Measurements from ENCODE around the gene TSC22D2. TPM values are rescaled to one million over a fixed set of nuclear protein-coding genes. Genes with fewer than 3 reads are reported as not detected.

Gene TSC22D2
- polyA plus RNA-seq, 6 donors from 2014 or later, result 11.0 to 16.4 (median 14.0) TPM

GRCh38 chr3:150451329-150452048 is 43.4 kb downstream of the TSC22D2 start:
- Mint-ChIP-seq H3K4me3 (no peak overlapping the region), H3K36me3 (no peaks in the 10 kb centered on the region), H3K4me1 (peaks cover 18 to 42% (median 25%) of the 10 kb centered on the region in 3 donors), H3K27ac (peak overlapping the region in 3 of 6 donors; percentile 44 to 78 (median 64)), H3K27me3 (no peaks in the 10 kb centered on the region), H3K9me3 (no peaks in the 10 kb centered on the region)
- no peak for DNase-seq
- no peak for ATAC-seq (ENCODE audit: low read depth in 2 of 2)

DNA sequence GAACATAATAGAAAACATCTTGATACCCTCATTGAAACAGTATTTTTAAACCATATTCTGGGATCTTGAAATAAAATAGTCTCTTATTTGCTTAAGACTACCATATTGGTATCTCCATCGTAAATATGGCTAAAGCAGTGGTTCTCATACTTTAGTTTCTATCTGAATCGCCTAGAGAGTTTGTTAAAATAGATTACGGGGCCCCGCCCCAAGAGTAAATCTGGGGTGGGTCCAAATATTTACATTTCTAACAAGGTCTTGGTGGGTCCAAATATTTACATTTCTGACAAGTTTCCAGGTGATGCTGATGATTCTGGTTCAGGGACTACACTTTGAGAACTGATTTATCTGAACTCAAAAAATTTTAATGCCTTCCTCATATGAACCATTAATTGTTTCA is 45.3 kb downstream of the TSC22D2 start:
- ATAC-seq (ENCODE audit: low read depth in 2 of 2), result no peak
- no peak for DNase-seq
- Mint-ChIP-seq H3K36me3 (peaks cover 0 to under 1% of the 10 kb centered on the region in 2 donors), H3K4me1 (peaks cover 9 to 26% (median 12%) of the 10 kb centered on the region in 3 donors), H3K9me3 (no peaks in the 10 kb centered on the region), H3K4me3 (no peak overlapping the region), H3K27me3 (no peaks in the 10 kb centered on the region), H3K27ac (peak overlapping the region in 2 of 6 donors; percentile 39 to 60)

DNA sequence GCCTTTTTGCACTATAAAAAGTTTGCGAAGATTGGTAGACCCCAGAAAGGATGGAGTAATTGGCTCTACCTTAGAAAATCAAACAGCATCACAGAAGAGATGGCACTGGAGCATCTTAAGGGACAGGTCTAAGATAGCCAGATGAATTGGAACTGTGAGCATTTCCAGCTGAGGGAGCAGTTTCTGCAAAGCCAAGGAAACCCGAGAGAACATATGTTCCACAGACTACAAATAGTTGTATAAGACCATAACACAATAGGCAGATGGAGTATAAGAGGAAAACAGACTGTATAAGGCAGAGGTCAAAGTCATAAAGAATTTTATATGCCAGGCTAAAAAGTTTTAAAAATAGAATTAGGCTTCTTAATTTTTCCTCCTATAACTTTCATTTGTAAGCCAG is 46.0 kb downstream of the TSC22D2 start:
- Mint-ChIP-seq H3K9me3 (no peaks in the 10 kb centered on the region), H3K4me3 (no peak overlapping the region), H3K27me3 (no peaks in the 10 kb centered on the region), H3K36me3 (peaks cover 0 to 5% of the 10 kb centered on the region in 2 donors), H3K4me1 (peaks cover 7 to 23% (median 12%) of the 10 kb centered on the region in 3 donors), H3K27ac (peak overlapping the region in 3 of 6 donors; percentile 18 to 76 (median 21))
- DNase-seq (no peak), ATAC-seq (ENCODE audit: low read depth in 2 of 2) (no peak)

GRCh38 chr3:150454622-150455021 is 46.5 kb downstream of the TSC22D2 start:
- Mint-ChIP-seq H3K9me3 (no peaks in the 10 kb centered on the region), H3K27ac (no peak overlapping the region), H3K4me3 (no peak overlapping the region), H3K4me1 (peaks cover 4 to 18% (median 7%) of the 10 kb centered on the region in 3 donors), H3K27me3 (no peaks in the 10 kb centered on the region), H3K36me3 (peaks cover 0 to 5% of the 10 kb centered on the region in 2 donors)
- ATAC-seq (ENCODE audit: low read depth in 2 of 2) (no peak), DNase-seq (no peak)

GRCh38 chr3:150455341-150455740 is 47.2 kb downstream of the TSC22D2 start:
- ATAC-seq (ENCODE audit: low read depth in 2 of 2) (no peak), DNase-seq (no peak)
- Mint-ChIP-seq H3K36me3 (peaks cover 0 to 5% of the 10 kb centered on the region in 2 donors), H3K4me1 (peaks cover 4 to 18% (median 7%) of the 10 kb centered on the region in 3 donors), H3K9me3 (no peaks in the 10 kb centered on the region), H3K4me3 (no peak overlapping the region), H3K27me3 (no peaks in the 10 kb centered on the region), H3K27ac (peak overlapping the region in 1 of 6 donors; percentile 23)

GRCh38 chr3:150458001-150458400 is 49.9 kb downstream of the TSC22D2 start:
- H3K36me3 Mint-ChIP-seq, result peaks cover 0 to 5% of the 10 kb centered on the region in 2 donors
- no peaks in the 10 kb centered on the region for H3K27me3 Mint-ChIP-seq
- H3K27ac Mint-ChIP-seq, result peak overlapping the region in 1 of 6 donors; percentile 33
- no peaks in the 10 kb centered on the region for H3K9me3 Mint-ChIP-seq
- no peak overlapping the region for H3K4me3 Mint-ChIP-seq
- H3K4me1 Mint-ChIP-seq, result peaks cover 0 to 7% (median 3%) of the 10 kb centered on the region in 3 donors
- ATAC-seq (ENCODE audit: low read depth in 2 of 2) (no peak), DNase-seq (no peak)

- no peaks in the 10 kb centered on the region for H3K27me3 Mint-ChIP-seq
- no peak overlapping the region for H3K27ac Mint-ChIP-seq
- DNase-seq, result no peak
- peaks cover 0 to 5% of the 10 kb centered on the region in 2 donors for H3K36me3 Mint-ChIP-seq
- H3K4me3 Mint-ChIP-seq, result no peak overlapping the region
- no peaks in the 10 kb centered on the region for H3K9me3 Mint-ChIP-seq
- H3K4me1 Mint-ChIP-seq, result no peaks in the 10 kb centered on the region
- ATAC-seq (ENCODE audit: low read depth in 2 of 2), result no peak
These were observed 52.4 kb downstream of the TSC22D2 start for GRCh38 chr3:150460484-150460883.

- Mint-ChIP-seq H3K36me3 (peaks cover 0 to 6% of the 10 kb centered on the region in 2 donors), H3K27ac (peak overlapping the region in 1 of 6 donors; percentile 82)
These were observed 53.3 kb downstream of the TSC22D2 start for GRCh38 chr3:150461399-150461798.

DNA sequence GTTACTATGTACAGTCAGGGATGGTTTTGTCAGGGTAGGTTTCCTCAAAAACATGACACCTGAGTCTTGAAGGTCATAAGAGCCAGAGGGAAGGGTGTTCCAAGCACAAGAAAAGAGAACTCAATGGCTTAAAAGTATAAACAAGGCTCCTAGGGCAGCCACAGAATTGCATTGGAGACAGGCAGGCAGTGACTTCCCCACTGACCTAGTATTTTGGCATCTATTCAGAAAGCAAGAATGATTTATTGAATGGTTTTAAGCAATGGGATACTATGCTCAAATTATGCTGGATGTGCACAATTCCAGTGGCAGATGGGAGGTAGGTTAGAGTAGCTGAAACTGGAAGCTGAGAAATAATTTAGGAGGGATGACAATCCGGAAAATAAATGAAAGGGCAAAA is 54.0 kb downstream of the TSC22D2 start:
- Mint-ChIP-seq H3K27me3 (no peaks in the 10 kb centered on the region), H3K36me3 (peaks cover 0 to 8% of the 10 kb centered on the region in 2 donors), H3K4me3 (no peak overlapping the region), H3K9me3 (no peaks in the 10 kb centered on the region), H3K27ac (peak overlapping the region in 2 of 6 donors; percentile 17 to 65), H3K4me1 (no peaks in the 10 kb centered on the region)
- DNase-seq (no peak), ATAC-seq (ENCODE audit: low read depth in 2 of 2) (no peak)

More at GRCh38 chr3:150461399-150461798, 53.3 kb downstream of the TSC22D2 start:
- Mint-ChIP-seq H3K4me3 (no peak overlapping the region), H3K4me1 (no peaks in the 10 kb centered on the region), H3K9me3 (no peaks in the 10 kb centered on the region), H3K27me3 (no peaks in the 10 kb centered on the region)
- no peak for ATAC-seq (ENCODE audit: low read depth in 2 of 2)
- DNase-seq, result no peak

DNA sequence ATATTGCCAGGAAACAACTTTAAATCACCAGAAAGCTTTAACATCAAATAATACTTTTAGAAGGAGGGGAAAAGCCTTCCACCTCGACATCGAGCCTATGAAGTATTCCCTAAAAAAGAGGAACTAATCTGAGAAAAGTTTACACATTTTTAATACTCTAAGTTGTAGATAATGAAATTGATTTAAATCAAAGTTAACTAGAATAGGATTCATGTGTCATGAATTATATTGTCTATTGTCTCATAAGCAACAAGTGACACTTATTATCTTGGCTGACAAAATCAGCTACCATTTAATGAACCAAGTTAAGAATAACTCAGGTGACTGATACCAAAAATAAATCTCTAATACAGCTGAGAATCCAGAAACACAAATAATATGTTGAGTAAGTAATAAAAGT is 56.6 kb downstream of the TSC22D2 start:
- no peaks in the 10 kb centered on the region for H3K27me3 Mint-ChIP-seq
- H3K4me3 Mint-ChIP-seq, result no peak overlapping the region
- no peaks in the 10 kb centered on the region for H3K4me1 Mint-ChIP-seq
- no peak overlapping the region for H3K27ac Mint-ChIP-seq
- DNase-seq, result no peak
- H3K9me3 Mint-ChIP-seq, result no peaks in the 10 kb centered on the region
- ATAC-seq (ENCODE audit: low read depth in 2 of 2), result no peak
- H3K36me3 Mint-ChIP-seq, result peaks cover 0 to 5% of the 10 kb centered on the region in 2 donors

DNA sequence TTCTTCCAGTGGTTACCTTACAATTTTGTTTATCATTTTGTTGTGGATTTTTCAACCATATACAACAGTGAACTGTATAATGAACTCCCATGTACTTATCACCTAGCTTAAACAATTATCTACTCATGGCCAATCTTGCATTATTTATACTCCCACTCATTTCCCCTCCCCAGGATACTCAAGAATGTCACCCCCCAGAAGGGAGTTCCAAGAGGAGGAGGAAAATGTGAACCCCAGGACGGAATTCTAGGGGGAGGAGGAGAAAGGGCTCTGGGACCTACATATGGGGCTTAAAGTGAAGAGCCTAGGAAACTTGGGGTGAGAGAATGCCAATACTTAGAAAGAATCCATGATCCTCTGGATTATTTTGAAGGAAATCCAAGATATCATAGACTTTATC is 59.3 kb downstream of the TSC22D2 start:
- no peaks in the 10 kb centered on the region for H3K9me3 Mint-ChIP-seq
- no peak overlapping the region for H3K4me3 Mint-ChIP-seq
- DNase-seq (no peak), ATAC-seq (ENCODE audit: low read depth in 2 of 2) (no peak)
- no peaks in the 10 kb centered on the region for H3K27me3 Mint-ChIP-seq
- peaks cover 0 to 7% of the 10 kb centered on the region in 2 donors for H3K36me3 Mint-ChIP-seq
- H3K4me1 Mint-ChIP-seq, result no peaks in the 10 kb centered on the region
- no peak overlapping the region for H3K27ac Mint-ChIP-seq

- Mint-ChIP-seq H3K9me3 (peaks cover 0 to 4% (median 0%) of the 10 kb centered on the region in 7 donors), H3K4me1 (no peaks in the 10 kb centered on the region), H3K36me3 (peaks cover 0 to 12% of the 10 kb centered on the region in 2 donors), H3K27me3 (no peaks in the 10 kb centered on the region), H3K27ac (no peak overlapping the region), H3K4me3 (no peak overlapping the region)
- no peak for ATAC-seq (ENCODE audit: low read depth in 2 of 2)
- DNase-seq, result no peak
These were observed 61.2 kb downstream of the TSC22D2 start for GRCh38 chr3:150469031-150469930.

DNA sequence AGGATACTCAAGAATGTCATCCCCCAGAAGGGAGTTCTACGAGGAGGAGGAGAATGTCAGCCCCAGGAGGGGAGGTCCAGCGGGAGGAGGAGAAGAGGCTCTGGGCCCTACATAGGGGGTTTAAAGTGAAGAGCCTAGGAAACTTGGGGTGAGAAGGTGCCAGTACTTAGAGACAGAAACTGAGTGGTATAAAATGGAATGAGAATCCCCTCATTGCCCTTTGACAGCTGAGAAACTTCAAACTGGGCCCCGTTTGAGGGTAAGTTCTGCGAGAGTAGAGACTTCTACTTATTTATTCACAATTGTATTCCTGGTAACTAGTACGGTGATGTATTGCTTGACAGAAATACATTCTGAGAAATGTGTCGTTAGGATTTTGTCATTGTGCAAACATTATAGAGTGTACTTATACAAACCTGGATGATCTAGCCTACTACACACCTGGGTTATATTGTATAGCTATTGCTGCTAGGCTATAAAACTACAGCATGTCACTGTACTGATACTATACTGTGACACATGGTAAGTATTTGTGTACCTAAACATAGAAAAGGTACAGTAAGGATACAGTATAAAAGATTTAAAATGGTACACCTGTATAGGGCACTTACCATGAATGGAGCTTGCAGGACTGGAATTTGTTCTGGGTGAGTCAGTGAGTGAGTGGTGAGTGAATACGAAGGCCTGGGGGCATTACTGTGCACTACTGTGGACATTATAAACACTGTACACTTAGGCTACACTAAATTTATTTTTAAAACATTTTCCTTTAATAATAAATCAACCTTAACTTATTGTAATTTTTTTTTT is 62.0 kb downstream of the TSC22D2 start:
- no peaks in the 10 kb centered on the region for H3K27me3 Mint-ChIP-seq
- H3K4me3 Mint-ChIP-seq, result no peak overlapping the region
- DNase-seq (no peak), ATAC-seq (ENCODE audit: low read depth in 2 of 2) (no peak)
- peaks cover 0 to 4% (median 0%) of the 10 kb centered on the region in 7 donors for H3K9me3 Mint-ChIP-seq
- H3K27ac Mint-ChIP-seq, result peak overlapping the region in 1 of 6 donors; percentile 39
- no peaks in the 10 kb centered on the region for H3K4me1 Mint-ChIP-seq
- peaks cover 0 to 12% of the 10 kb centered on the region in 2 donors for H3K36me3 Mint-ChIP-seq

Data from naive B cell (primary cell).